T-helper 2 cell treated with Interferon-gamma antibody and Interleukin-4, amounts not matched to agents 5 μg/mL and 100 μg/mL, for 36 hours (primary cell): Measurements from ENCODE around the gene HTR3A.

ENCODE experiments used
- DNase-seq: peaks from one replicate; pipeline ENCODE4 v3.0.0; 2021; ENCODE audit warnings: low spot score
- H3K27ac Mint-ChIP-seq: one replicate; pipeline ENCODE4 v1.8.0; 2021; ENCODE audit warnings: mild to moderate bottlenecking, mixed read lengths
- H3K27me3 Mint-ChIP-seq: one replicate; pipeline ENCODE4 v1.8.0; 2021; ENCODE audit warnings: low read depth, mixed read lengths
- H3K36me3 Mint-ChIP-seq: one replicate; pipeline ENCODE4 v1.8.0; 2021; ENCODE audit warnings: low read depth, mixed read lengths
- H3K4me1 Mint-ChIP-seq: one replicate; pipeline ENCODE4 v1.8.0; 2021; ENCODE audit warnings: low read depth, mixed read lengths
- H3K4me3 Mint-ChIP-seq: one replicate; pipeline ENCODE4 v1.8.0; 2022; ENCODE audit warnings: mild to moderate bottlenecking, moderate library complexity, mixed read lengths
- H3K9me3 Mint-ChIP-seq: one replicate; pipeline ENCODE4 v1.8.0; 2021; ENCODE audit warnings: mixed read lengths

Gene HTR3A

GRCh38 chr11:114036958-114037357 lies 62.0 kb downstream of the HTR3A start:
- Mint-ChIP-seq H3K36me3 (no peaks in the 10 kb centered on the region), H3K4me1 (peaks cover 5% of the 10 kb centered on the region), H3K27ac (no peak overlapping the region), H3K9me3 (no peaks in the 10 kb centered on the region), H3K4me3 (no peak overlapping the region), H3K27me3 (peaks cover 39% of the 10 kb centered on the region)
- DNase-seq: no peak

GRCh38 chr11:114039551-114039950 lies 64.6 kb downstream of the HTR3A start:
- H3K27ac Mint-ChIP-seq: no peak overlapping the region
- peaks cover 34% of the 10 kb centered on the region for H3K27me3 Mint-ChIP-seq
- no peaks in the 10 kb centered on the region for H3K36me3 Mint-ChIP-seq
- DNase-seq: no peak
- H3K4me3 Mint-ChIP-seq: no peak overlapping the region
- peaks cover 15% of the 10 kb centered on the region for H3K4me1 Mint-ChIP-seq
- H3K9me3 Mint-ChIP-seq: no peaks in the 10 kb centered on the region
